Ishikawa (cell line): ENCODE results near the gene MCAT.

ENCODE experiments used
- CEBPB ChIP-seq: IDR thresholded peaks from 2 replicates; pipeline ENCODE4 v1.6.1; 2012
- CREB1 ChIP-seq: IDR thresholded peaks from 2 replicates; pipeline ENCODE4 v1.6.1; 2012; ENCODE audit warnings: low read depth
- EGR1 ChIP-seq: IDR thresholded peaks from 2 replicates; pipeline ENCODE4 v1.6.1; 2012
- EP300 ChIP-seq: IDR thresholded peaks from 2 replicates; pipeline ENCODE4 v1.6.1; 2012; ENCODE audit warnings: borderline replicate concordance
- FOXM1 ChIP-seq: IDR thresholded peaks from 2 replicates; pipeline ENCODE4 v1.6.1; 2012; ENCODE audit warnings: low read depth, borderline replicate concordance
- MAX ChIP-seq: IDR thresholded peaks from 2 replicates; pipeline ENCODE4 v1.6.1; 2012
- NFIC ChIP-seq: IDR thresholded peaks from 2 replicates; pipeline ENCODE4 v1.6.1; 2012
- RAD21 ChIP-seq: IDR thresholded peaks from 2 replicates; pipeline ENCODE4 v1.6.1; 2012; ENCODE audit warnings: low read depth
- REST ChIP-seq: IDR thresholded peaks from 2 replicates; pipeline ENCODE4 v1.6.1; 2012; ENCODE audit warnings: low read depth, mild to moderate bottlenecking
- TAF1 ChIP-seq: IDR thresholded peaks from 2 replicates; pipeline ENCODE4 v1.6.1; 2012; ENCODE audit warnings: low read depth, mild to moderate bottlenecking
- TCF12 ChIP-seq: IDR thresholded peaks from 2 replicates; pipeline ENCODE4 v1.6.1; 2012; ENCODE audit warnings: low read depth
- TEAD4 ChIP-seq: IDR thresholded peaks from 2 replicates; pipeline ENCODE4 v1.6.1; 2012
- USF1 ChIP-seq: IDR thresholded peaks from 2 replicates; pipeline ENCODE4 v1.6.1; 2012
- YY1 ChIP-seq: IDR thresholded peaks from 2 replicates; pipeline ENCODE4 v1.6.1; 2012; ENCODE audit warnings: low read depth
- ZBTB7A ChIP-seq: IDR thresholded peaks from 2 replicates; pipeline ENCODE4 v1.6.1; 2012; ENCODE audit warnings: low read depth

MCAT gene

GRCh38 chr22:43104056-43104625 lies 39.1 kb downstream of the MCAT start:
- TF ChIP-seq USF1: peak; percentile 79

GRCh38 chr22:43101306-43101705 lies 41.9 kb downstream of the MCAT start:
- TF ChIP-seq MAX: no peak
- TF ChIP-seq NFIC: no peak
- no peak for TF ChIP-seq ZBTB7A
- no peak for TF ChIP-seq YY1
- TF ChIP-seq EP300: no peak
- TF ChIP-seq REST: no peak
- no peak for TF ChIP-seq CREB1
- no peak for TF ChIP-seq TCF12
- TF ChIP-seq TAF1: no peak
- TF ChIP-seq FOXM1: no peak
- no peak for TF ChIP-seq EGR1
- no peak for TF ChIP-seq TEAD4
- no peak for TF ChIP-seq CEBPB
- TF ChIP-seq RAD21: no peak

GRCh38 chr22:43100225-43100624 lies 43.0 kb downstream of the MCAT start:
- TF ChIP-seq TAF1 (no peak), NFIC (no peak), USF1 (no peak), YY1 (no peak), ZBTB7A (no peak), MAX (no peak), CREB1 (no peak), RAD21 (no peak), FOXM1 (no peak)

- TF ChIP-seq FOXM1 (no peak), RAD21 (no peak), REST (no peak), TCF12 (no peak), MAX (no peak), USF1 (no peak), EGR1 (no peak), ZBTB7A (no peak), CEBPB (no peak), TAF1 (no peak)
Measured at GRCh38 chr22:43099095-43099494, 44.1 kb downstream of the MCAT start.

- no peak for TF ChIP-seq TAF1
- no peak for TF ChIP-seq MAX
- no peak for TF ChIP-seq RAD21
- no peak for TF ChIP-seq CEBPB
- TF ChIP-seq NFIC: no peak
- no peak for TF ChIP-seq EGR1
- no peak for TF ChIP-seq USF1
- TF ChIP-seq FOXM1: no peak
- TF ChIP-seq REST: no peak
- TF ChIP-seq TEAD4: no peak
- no peak for TF ChIP-seq EP300
- no peak for TF ChIP-seq ZBTB7A
Measured at GRCh38 chr22:43098356-43098755, 44.8 kb downstream of the MCAT start.
